DOHH2 (cell line): Measurements from ENCODE around the gene PLBD2.
A peak's percentile ranks its signal among the peaks of the same experiment; 100 is the strongest.

Experiments used
- H3F3A ChIP-seq: fragments of 200-600 bp; sonication (generic), shearing (Covaris generic); 2 replicates; pipeline ENCODE4 v1.6.0; 2016; ENCODE audit warnings: antibody characterized with exemption, mild to moderate bottlenecking; ENCODE audit not compliant: control insufficient read depth, insufficient read depth
- H3K27ac ChIP-seq: fragments of 200-600 bp; sonication (generic); 2 replicates; pipeline ENCODE4 v1.5.1; 2014; ENCODE audit warnings: low read depth, mild to moderate bottlenecking, low read length, moderate library complexity
- H3K27me3 ChIP-seq: fragments of 200-600 bp; sonication (generic); 2 replicates; pipeline ENCODE4 v1.6.1; 2014; ENCODE audit warnings: mild to moderate bottlenecking, low read length, mixed read lengths; ENCODE audit not compliant: control insufficient read depth
- H3K36me3 ChIP-seq: fragments of 200-600 bp; sonication (generic); 2 replicates; pipeline ENCODE4 v1.6.1; 2014; ENCODE audit warnings: mild to moderate bottlenecking, low read length, moderate library complexity, mixed read lengths; ENCODE audit not compliant: control insufficient read depth
- H3K4me1 ChIP-seq: fragments of 200-600 bp; sonication (generic); 2 replicates; pipeline ENCODE4 v1.6.1; 2014; ENCODE audit warnings: mild to moderate bottlenecking, low read length, mixed read lengths; ENCODE audit not compliant: control insufficient read depth
- H3K4me2 ChIP-seq: fragments of 200-600 bp; sonication (generic); 2 replicates; pipeline ENCODE4 v1.6.0; 2014; ENCODE audit warnings: mild to moderate bottlenecking, low read length, moderate library complexity
- H3K4me3 ChIP-seq: fragments of 200-600 bp; sonication (generic); 2 replicates; pipeline ENCODE4 v1.5.1; 2014; ENCODE audit warnings: mild to moderate bottlenecking, low read length, mixed read lengths
- H3K79me2 ChIP-seq: fragments of 200-600 bp; sonication (generic); 2 replicates; pipeline ENCODE4 v1.6.1; 2014; ENCODE audit warnings: mild to moderate bottlenecking, low read length, mixed read lengths; ENCODE audit not compliant: control insufficient read depth
- H3K9me2 ChIP-seq: fragments of 200-600 bp; sonication (generic); replicated peaks from 2 replicates; pipeline ENCODE4 v1.6.1; 2014; ENCODE audit warnings: mild to moderate bottlenecking, low read length, mixed read lengths; ENCODE audit not compliant: control insufficient read depth
- H3K9me3 ChIP-seq: fragments of 200-600 bp; sonication (generic); 2 replicates; pipeline ENCODE4 v1.6.1; 2014; ENCODE audit warnings: antibody characterized with exemption, low read length, mixed read lengths; ENCODE audit not compliant: control insufficient read depth, insufficient read depth
- H4K20me1 ChIP-seq: fragments of 200-600 bp; sonication (generic); 2 replicates; pipeline ENCODE4 v1.6.0; 2014; ENCODE audit warnings: low read depth, mild to moderate bottlenecking, antibody characterized with exemption, low read length, moderate library complexity; ENCODE audit not compliant: control insufficient read depth, insufficient read depth
- EZH2phosphoT487 ChIP-seq: fragments of 200-600 bp; sonication (generic); IDR thresholded peaks from 2 replicates; pipeline ENCODE4 v1.6.1; 2017; ENCODE audit warnings: borderline replicate concordance, mild to moderate bottlenecking, antibody characterized with exemption, low read length, moderate library complexity, mixed read lengths
- TF ChIP-seq, protein P1 (sequence below): fragments of 200-600 bp; sonication (generic); IDR thresholded peaks from one replicate; pipeline ENCODE4 v1.5.1; 2014; ENCODE audit warnings: antibody characterized with exemption, mild to moderate bottlenecking, low read depth, low read length; ENCODE audit not compliant: poor library complexity, severe bottlenecking

PLBD2 gene

DNA sequence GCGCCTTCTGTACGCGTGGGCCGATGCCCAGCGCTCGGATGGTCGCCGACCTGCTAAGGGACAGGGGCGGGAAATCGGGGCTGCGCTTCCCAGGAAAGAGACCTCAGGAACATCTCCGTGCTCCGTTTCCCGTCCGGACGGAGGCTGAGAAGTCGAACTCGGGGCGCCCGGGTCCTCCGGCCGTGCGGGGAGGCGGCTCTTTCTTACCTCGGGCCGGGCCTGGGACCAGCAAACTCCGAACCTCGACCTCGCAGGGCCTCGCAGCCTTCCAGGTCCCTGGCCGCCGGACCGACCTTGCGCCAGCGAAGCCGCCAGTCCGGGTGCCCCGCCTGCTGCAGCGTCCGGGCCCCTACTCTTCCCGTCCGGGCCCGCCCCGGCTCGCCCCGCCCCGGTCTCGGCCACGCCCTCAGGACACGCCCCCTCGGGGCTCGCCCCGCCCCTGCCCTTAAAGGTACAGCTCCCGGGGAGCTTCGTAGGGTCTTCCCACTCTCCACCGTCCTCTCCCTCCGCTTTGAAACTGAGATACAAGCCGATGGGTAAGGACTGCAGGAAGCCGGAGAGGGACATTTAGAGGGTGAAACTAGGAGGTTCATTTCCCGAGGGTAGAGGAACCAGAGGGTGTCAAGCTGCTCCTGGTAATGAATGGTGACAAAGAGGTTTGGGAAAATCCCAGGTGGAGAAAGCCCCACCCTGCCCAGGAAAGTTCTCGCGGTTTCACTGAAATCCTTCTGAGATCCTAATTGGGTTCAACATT is 23.4 kb upstream of the PLBD2 start, which contains the start of gene SLC8B1:
TSS of gene SLC8B1 (minus strand) at position 324 of the 754 bp plus-strand sequence. CDS start 2,231 bp downstream, outside the sequence.
- H4K20me1 ChIP-seq, result no peaks in the 10 kb centered on the region
- TF ChIP-seq, protein P1, sequence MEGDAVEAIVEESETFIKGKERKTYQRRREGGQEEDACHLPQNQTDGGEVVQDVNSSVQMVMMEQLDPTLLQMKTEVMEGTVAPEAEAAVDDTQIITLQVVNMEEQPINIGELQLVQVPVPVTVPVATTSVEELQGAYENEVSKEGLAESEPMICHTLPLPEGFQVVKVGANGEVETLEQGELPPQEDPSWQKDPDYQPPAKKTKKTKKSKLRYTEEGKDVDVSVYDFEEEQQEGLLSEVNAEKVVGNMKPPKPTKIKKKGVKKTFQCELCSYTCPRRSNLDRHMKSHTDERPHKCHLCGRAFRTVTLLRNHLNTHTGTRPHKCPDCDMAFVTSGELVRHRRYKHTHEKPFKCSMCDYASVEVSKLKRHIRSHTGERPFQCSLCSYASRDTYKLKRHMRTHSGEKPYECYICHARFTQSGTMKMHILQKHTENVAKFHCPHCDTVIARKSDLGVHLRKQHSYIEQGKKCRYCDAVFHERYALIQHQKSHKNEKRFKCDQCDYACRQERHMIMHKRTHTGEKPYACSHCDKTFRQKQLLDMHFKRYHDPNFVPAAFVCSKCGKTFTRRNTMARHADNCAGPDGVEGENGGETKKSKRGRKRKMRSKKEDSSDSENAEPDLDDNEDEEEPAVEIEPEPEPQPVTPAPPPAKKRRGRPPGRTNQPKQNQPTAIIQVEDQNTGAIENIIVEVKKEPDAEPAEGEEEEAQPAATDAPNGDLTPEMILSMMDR, result no peak
- no peak for TF ChIP-seq EZH2phosphoT487

DNA sequence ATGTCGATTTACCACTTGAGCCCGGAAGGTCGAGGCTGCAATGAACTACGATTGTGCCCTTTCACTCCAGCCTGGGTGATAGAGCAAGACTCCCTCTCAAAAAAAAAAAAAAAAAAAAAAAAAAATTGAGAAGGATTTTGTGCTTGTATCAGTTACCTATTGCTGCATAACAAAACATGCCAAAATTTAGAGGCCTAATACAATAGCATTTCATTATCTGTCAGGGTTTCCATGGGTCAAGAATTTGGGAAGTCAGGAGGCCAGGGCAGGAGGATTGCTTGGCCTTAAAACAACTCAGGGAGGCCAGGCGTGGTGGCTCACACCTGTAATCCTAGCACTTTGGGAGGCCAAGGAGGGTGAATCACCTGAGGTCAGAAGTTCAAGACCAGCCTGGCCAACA is 18.8 kb upstream of the PLBD2 start:
- no peak overlapping the region for H3K4me2 ChIP-seq
- no peaks in the 10 kb centered on the region; the same call in 1 of the 2 replicates for H3K4me1 ChIP-seq
- H4K20me1 ChIP-seq, result no peaks in the 10 kb centered on the region
- no peaks in the 10 kb centered on the region for H3F3A ChIP-seq
- TF ChIP-seq, protein P1, result no peak
- TF ChIP-seq EZH2phosphoT487, result no peak
- peaks cover 14% of the 10 kb centered on the region for H3K27me3 ChIP-seq
- H3K4me3 ChIP-seq, result no peak overlapping the region
- no peak overlapping the region for H3K27ac ChIP-seq
- no peaks in the 10 kb centered on the region for H3K9me3 ChIP-seq
- H3K36me3 ChIP-seq, result no peaks in the 10 kb centered on the region
- peaks cover 1% of the 10 kb centered on the region; the same call in 1 of the 2 replicates for H3K79me2 ChIP-seq
- H3K9me2 ChIP-seq, result no peaks in the 10 kb centered on the region

More for the DNA sequence above, 23.4 kb upstream of the PLBD2 start, which contains the start of gene SLC8B1:
- 0 out of 2 replicates have a peak within 1 kb of the TSS, but pooled peaks have one; percentile 7 for H3K27ac ChIP-seq
- H3K79me2 ChIP-seq, result peaks cover 13% of the 10 kb centered on the region
- peaks cover 23% of the 10 kb centered on the region for H3K4me1 ChIP-seq
- H3K4me3 ChIP-seq, result peak within 1 kb of the TSS; percentile 86
- peak within 1 kb of the TSS; percentile 66 for H3K4me2 ChIP-seq
- no peaks in the 10 kb centered on the region for H3K9me2 ChIP-seq
- H3K36me3 ChIP-seq, result peaks cover 22% of the 10 kb centered on the region
- no peaks in the 10 kb centered on the region; the same call in 1 of the 2 replicates for H3F3A ChIP-seq
- no peaks in the 10 kb centered on the region for H3K9me3 ChIP-seq
- H3K27me3 ChIP-seq, result peaks cover 7% of the 10 kb centered on the region; the same call in 1 of the 2 replicates

GRCh38 chr12:113340061-113340460 is 18.3 kb upstream of the PLBD2 start:
- Histone ChIP-seq H3F3A (no peaks in the 10 kb centered on the region), H3K9me2 (no peaks in the 10 kb centered on the region), H3K27ac (no peak overlapping the region), H3K4me2 (no peak overlapping the region), H3K79me2 (no peaks in the 10 kb centered on the region), H3K36me3 (no peaks in the 10 kb centered on the region), H3K4me3 (no peak overlapping the region), H3K4me1 (no peaks in the 10 kb centered on the region; the same call in 1 of the 2 replicates), H3K27me3 (peaks cover 14% of the 10 kb centered on the region), H3K9me3 (no peaks in the 10 kb centered on the region), H4K20me1 (no peaks in the 10 kb centered on the region)
- TF ChIP-seq, protein P1, result no peak
- TF ChIP-seq EZH2phosphoT487, result no peak
